HG02884 (cell line): ENCODE measurements around the gene CACNA2D2.

Source experiments
- ATAC-seq: cut with Tn5 transposase; IDR thresholded peaks from one replicate; pipeline ENCODE4 v1.9.1; 2021; ENCODE audit warnings: mild to moderate bottlenecking, moderate library complexity; ENCODE audit not compliant: unreplicated experiment

The CACNA2D2 gene

DNA sequence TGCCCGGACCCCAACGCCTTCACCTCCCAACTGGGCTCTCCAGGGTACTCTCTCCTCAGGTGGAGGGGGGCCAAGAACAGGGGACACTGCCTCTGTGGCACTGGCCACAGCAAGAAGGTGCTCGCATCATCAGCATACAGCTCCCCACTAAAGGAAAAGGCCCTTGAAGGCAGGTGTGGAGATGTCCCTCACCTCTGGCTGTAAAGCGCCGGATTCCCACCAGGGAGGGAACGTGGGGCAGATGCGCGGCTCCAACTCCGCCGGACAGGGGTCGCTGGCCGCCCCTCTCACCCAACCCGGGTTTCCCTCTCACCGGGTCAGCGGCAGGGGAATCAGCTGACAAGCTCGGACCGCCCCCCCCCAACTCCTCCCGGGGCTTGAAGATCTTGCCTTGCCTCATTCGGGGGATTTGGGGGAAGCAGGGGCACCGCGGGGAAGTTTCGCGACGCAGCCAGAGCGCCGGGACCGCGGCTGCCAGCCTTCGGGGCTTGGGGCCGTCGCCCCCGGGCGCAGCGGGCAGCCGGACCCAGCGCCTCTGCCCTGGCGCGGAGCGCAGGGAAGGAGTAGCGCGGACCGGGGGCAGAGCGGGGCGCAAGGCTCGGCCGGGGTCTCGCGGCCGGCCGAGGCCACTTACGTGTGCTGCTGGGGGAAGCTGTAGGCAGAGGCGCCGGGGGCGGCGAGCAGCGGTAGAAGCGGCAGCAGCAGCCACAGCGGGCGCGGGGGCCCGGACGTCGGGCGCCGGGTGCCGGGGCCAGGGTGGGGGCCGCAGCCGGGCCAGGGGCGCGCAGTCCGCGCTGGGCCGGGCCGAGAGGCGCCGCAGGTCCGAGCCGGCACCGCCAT is 630 bp downstream of the CACNA2D2 start:
- ATAC-seq, result no peak

GRCh38 chr3:50502225-50502583 is 1.2 kb downstream of the CACNA2D2 start:
- no peak for ATAC-seq

DNA sequence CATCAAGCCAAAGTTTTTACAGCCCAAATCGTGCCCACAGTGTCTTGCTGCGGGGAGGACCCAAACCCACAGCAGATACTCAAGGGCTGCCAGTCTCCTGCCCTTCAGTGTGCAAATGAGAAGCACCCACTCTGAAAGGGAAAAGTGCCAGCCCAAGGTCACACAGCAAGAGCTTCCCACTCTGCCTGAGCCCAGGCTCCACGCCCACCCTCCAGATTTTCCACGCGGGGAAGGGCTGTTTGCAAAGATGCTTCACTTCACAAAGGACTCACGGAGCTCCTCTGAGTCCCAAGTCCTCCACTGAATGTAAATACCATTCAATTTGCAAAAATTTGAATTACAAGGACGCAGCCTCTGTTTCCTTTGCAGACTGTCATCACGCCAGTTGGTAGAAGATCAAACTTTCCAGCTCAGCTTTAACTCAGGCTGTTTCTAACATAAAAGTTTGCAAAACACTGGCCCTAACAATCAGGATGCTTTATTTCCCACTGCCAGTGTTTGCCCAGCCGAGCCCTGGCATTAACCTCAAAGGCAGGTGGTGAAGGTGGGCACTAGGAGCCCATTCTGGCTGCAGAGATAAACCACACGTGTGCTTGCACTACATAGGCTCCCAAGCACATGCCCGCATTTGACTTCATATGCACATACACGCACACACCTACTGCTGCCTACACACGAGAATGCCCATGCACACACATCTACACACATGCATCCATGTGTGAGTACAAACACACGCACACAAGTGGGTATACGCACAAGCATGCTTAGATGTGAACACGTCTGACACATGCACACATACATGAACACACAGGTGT is 7.6 kb downstream of the CACNA2D2 start:
- ATAC-seq, result no peak

- ATAC-seq, result no peak
Observed at GRCh38 chr3:50494126-50494525, 9.3 kb downstream of the CACNA2D2 start.

- ATAC-seq, result no peak
Observed at GRCh38 chr3:50493623-50494022, 9.8 kb downstream of the CACNA2D2 start.

- ATAC-seq, result no peak
Observed at GRCh38 chr3:50493086-50493485, 10.3 kb downstream of the CACNA2D2 start.

- ATAC-seq, result no peak
Observed at GRCh38 chr3:50491023-50491422, 12.4 kb downstream of the CACNA2D2 start.

GRCh38 chr3:50490424-50490823 is 13.0 kb downstream of the CACNA2D2 start:
- no peak for ATAC-seq

DNA sequence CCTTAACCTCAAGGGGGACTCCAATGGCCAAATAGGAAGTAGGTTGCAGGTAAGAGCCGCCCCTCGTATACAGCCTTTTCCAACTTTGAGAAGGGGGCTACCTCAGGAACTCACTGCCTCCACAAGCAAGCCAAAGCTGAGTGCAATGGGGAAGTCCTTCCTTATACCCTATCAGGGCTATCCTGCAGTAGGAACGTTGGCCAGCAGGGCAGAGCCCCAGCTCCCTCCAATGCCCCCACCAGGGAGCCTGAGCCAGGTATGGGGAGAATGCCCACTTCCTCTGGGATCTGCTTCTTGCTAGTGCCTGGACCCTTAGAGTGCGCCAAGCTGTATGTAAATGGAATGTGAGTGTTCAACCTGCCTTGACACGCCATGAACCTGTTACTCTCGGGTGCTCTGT is 16.3 kb downstream of the CACNA2D2 start:
- ATAC-seq, result no peak

- ATAC-seq, result no peak
Observed at GRCh38 chr3:50486219-50486888, 17.1 kb downstream of the CACNA2D2 start.

GRCh38 chr3:50484722-50485121 is 18.7 kb downstream of the CACNA2D2 start:
- ATAC-seq, result no peak

- ATAC-seq, result no peak
Observed at GRCh38 chr3:50483374-50483773, 20.1 kb downstream of the CACNA2D2 start.

DNA sequence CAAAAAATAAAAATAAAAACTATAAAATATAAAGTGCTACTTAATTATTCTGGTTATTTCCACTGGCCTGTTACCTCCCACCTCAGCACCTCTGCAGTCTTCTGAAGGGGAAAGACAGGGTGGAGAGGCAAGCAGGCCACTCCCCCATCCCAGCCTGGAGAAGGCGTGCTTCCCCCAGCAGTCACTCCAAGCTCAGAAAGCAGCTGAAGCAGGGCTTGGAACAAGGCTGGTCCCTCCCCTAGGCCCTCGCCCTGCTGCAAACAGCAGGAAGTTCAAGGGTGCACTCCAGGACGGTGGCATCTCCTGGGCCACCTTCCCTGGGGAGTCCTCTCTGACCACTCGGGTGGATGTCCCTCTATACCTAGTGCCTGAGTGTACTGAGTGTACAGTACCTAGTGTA is 21.4 kb downstream of the CACNA2D2 start:
- no peak for ATAC-seq

DNA sequence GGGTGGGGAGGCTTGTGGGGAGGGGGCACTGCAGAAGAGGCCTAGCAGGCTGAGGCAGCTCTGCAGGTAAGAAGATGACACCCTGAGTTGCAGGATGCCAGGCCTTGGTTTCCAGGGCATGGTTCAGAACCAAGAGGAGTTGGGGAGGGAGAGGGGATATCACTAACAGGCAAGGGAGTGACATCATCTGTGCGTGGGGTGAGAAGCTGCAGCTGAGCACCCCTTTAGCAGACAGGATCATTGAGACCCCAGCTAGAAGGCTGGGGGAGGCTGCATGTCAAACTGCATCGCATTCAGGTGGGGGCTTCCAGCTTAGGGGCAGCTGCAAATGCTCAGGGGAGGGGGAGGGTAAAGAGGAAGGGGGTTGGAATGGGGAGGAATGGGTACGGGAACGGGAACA is 23.0 kb downstream of the CACNA2D2 start:
- no peak for ATAC-seq

DNA sequence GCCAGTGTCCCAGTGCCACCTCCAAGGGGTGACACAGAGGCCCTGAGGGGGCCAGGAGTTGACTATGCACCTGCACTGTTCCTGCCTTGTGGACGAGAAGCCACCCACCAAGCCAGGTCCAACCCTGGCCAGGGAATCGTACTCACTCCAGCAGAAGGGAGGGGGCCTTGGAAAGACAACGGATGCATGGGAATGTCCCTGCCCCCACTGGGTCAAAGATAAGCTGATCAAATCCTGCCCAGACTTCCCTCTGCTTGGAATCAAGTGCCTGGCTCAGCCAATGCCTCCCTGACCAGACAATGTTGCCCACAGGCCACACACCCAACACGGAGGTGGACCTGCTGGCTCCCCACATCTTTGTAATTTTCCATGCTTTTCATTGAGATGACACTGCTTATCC is 23.9 kb downstream of the CACNA2D2 start:
- ATAC-seq, result no peak

DNA sequence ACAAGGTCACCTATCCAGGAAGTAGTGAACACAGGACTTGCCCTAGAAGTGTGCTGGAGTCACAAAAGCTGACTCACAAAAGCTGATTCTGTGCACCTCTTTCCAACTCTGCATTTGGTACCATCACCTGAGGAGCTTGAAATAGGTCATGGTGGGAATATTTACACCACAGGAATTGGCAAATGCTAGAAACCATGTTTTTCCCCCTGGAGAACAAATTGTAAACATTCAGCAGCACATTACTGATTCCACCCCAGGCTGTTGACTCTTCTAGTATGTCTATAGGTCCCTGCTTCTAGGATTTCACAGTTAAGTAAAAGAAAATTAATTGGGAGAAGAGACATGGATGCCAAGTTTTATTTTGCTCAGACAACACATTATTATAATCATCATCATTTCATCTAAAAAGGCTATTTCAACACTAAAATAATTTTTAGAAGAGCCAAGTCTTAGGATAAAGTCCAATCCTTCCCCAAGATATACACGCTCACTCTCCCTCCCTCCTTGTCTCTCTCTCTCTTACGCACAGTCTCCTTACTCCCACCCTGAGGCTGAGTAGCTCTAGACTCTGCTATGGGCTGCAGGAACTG is 24.7 kb downstream of the CACNA2D2 start:
- ATAC-seq, result no peak

DNA sequence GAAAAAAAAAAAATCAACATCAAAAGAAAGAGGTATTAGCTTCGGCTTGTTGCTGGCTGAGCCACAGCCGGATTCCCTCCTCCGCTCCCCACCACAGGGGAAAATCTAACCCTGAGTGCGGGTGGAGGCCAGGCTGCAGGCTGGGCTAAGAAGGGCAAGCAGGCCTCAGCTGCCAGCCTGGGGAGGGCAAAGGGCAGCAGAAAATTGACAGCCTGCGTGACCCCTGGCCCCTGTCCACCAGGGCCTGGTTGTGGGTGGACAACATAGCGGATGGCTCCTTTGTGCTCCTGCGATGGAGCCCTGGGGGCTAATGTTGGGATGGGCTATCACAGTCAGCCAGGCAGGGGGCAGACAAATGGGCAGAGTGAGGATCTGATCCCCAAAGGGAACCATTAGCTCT is 25.4 kb downstream of the CACNA2D2 start:
- ATAC-seq, result no peak

- no peak for ATAC-seq
Observed at GRCh38 chr3:50475348-50475747, 28.1 kb downstream of the CACNA2D2 start.

DNA sequence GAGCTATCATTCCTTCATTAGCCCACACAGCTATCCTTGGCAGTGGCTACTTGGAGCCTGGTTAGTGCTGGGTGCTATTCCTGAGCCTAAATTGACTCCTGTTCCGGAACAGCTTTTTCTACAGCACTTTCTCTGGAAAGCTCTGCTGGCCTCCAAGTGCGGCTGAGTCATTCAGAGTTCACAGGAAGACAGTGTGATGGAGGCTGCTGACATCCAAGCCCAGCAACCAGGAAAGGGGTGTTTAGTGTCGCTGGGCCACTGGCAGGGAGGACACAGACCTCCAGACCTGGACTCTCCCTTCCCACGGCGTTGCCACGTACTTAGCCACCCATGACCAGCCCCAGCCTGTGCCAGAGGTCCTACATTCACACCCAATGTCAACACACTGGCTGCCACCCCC is 28.7 kb downstream of the CACNA2D2 start:
- ATAC-seq, result no peak

GRCh38 chr3:50473768-50474167 is 29.7 kb downstream of the CACNA2D2 start:
- ATAC-seq, result no peak

DNA sequence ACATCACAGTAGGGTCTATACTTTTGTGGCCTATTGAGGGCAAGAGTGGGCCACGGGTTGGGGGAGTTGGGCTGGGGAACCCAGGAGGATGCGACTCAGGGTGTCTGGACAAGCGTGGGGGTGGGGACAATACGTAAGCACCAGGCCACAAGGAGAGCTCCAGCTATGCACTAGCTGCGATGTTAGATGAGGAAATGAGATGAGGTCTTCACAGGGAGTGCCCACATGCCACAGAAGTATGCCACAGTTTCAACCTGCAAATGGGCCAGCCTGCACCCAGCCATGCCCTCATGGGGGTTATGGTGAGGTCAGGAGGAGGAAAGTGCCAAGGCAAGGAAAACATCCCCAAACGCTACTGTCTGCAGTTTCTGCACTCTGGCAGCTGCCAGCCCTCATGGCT is 30.5 kb downstream of the CACNA2D2 start:
- no peak for ATAC-seq
